GM19035 (cell line): ENCODE measurements around the gene TRIM15.
"Not testable (repeated sequence)": the region's sequence is repeated elsewhere in the genome, so short reads cannot be mapped to it uniquely, and the experiment has no call there.

ENCODE experiments used
- ATAC-seq: cut with Tn5 transposase; IDR thresholded peaks from one replicate; pipeline ENCODE4 v1.9.1; 2021; ENCODE audit not compliant: unreplicated experiment

TRIM15 gene

GRCh38 chr6:30198166-30199084 lies 35.1 kb downstream of the TRIM15 start:
- no peak for ATAC-seq

- peak; percentile 75 for ATAC-seq
These were observed 37.4 kb downstream of the TRIM15 start for GRCh38 chr6:30200551-30201281.

GRCh38 chr6:30202366-30202765 lies 39.0 kb downstream of the TRIM15 start:
- no peak for ATAC-seq

- no peak for ATAC-seq
These were observed 40.8 kb downstream of the TRIM15 start for GRCh38 chr6:30204116-30204515.

- ATAC-seq = no peak
These were observed 42.8 kb downstream of the TRIM15 start for GRCh38 chr6:30206152-30206551.

GRCh38 chr6:30206799-30207618 lies 43.7 kb downstream of the TRIM15 start:
- ATAC-seq = no peak

GRCh38 chr6:30207619-30208295 lies 44.4 kb downstream of the TRIM15 start:
- ATAC-seq = no peak

- no peak for ATAC-seq
These were observed 48.0 kb downstream of the TRIM15 start for GRCh38 chr6:30211306-30211705.

- ATAC-seq = no peak
These were observed 48.6 kb downstream of the TRIM15 start for GRCh38 chr6:30211899-30212298.

- ATAC-seq = peak; percentile 77
These were observed 49.7 kb downstream of the TRIM15 start, which contains the start of gene TRIM26 for GRCh38 chr6:30212865-30213666. Gene TRIM26, minus strand, starts transcription at chr6:30213406. Its CDS starts 14,303 bp downstream, at chr6:30199103.

GRCh38 chr6:30213667-30213956 lies 50.3 kb downstream of the TRIM15 start:
- no peak for ATAC-seq

GRCh38 chr6:30213957-30214656 lies 50.8 kb downstream of the TRIM15 start:
- ATAC-seq = peak; percentile 66

GRCh38 chr6:30214657-30214982 lies 51.3 kb downstream of the TRIM15 start:
- ATAC-seq = no peak

- ATAC-seq = no peak
These were observed 52.8 kb downstream of the TRIM15 start for GRCh38 chr6:30216096-30216495.

GRCh38 chr6:30219244-30219643 lies 55.9 kb downstream of the TRIM15 start:
- no peak for ATAC-seq

GRCh38 chr6:30221395-30221794 lies 58.0 kb downstream of the TRIM15 start:
- ATAC-seq = not testable (repeated sequence)

- ATAC-seq = not testable (repeated sequence)
These were observed 58.6 kb downstream of the TRIM15 start for GRCh38 chr6:30221956-30222355.
